Measurements from ENCODE around the gene GPX2. TPM values are rescaled to one million over a fixed set of nuclear protein-coding genes. Genes with fewer than 3 reads are reported as not detected.

Gene GPX2
- total and polyA plus RNA-seq, 2 donors (not counting 3 experiments of a cell fraction or from before 2014, with no cell fraction given): not detected

DNA sequence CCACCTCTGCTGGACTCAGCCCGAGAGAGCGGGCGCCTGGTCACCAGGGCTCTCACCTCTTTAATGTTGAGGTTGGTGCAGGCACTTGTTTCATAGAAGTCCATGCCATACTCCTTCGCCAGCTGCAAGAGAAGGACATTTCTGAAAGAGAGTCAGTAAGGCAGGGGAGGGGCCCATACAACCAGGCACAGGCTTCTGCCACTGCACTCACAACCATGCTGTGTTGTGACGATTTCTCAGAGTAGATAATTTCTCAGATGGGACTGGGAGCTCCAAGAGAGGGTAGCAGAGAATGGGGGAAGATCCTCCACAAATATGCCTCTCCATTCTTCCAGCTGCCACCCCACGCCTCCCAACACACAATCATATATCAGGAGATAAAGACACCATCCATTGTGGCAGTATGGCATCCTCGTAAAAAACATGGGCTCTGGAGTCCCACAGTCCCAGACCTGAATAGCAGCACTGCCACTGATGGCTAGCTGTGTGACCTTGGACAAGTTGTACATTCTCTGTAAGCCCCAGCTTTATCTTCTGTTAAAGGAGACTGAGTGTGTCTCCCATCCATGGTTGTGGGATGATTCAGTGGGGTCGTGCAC, 6.2 kb upstream of the GPX2 start:
- no peaks in the 10 kb centered on the region for H3K9me1 ChIP-seq (replicated peaks; ENCODE audit: control insufficient read depth, extremely low read depth, insufficient read depth, low read length)
- H2AFZ ChIP-seq (ENCODE audit: low read depth, low read length): no peak overlapping the region
- H3K9ac ChIP-seq (replicated peaks; ENCODE audit: extremely low read depth, insufficient read depth, low read length): no peak overlapping the region
- ChIA-PET CTCF (interaction anchor here (1.4 kb wide), 1 partner anchor 71 kb away, joined by 5 read pairs; no protein-coding TSS in a partner anchor), POLR2A (no interaction called here)
- peaks cover 0 to 28% of the 10 kb centered on the region in 2 experiments for H3K36me3 ChIP-seq (ENCODE audit: control insufficient read depth in 2 of 2, extremely low read depth in 1 of 2, insufficient read depth in 2 of 2, low read length in 2 of 2)
- no peaks in the 10 kb centered on the region for H4K20me1 ChIP-seq (replicated peaks; ENCODE audit: control insufficient read depth, extremely low read depth, insufficient read depth, low read length)
- H3K79me2 ChIP-seq (ENCODE audit: control insufficient read depth, insufficient read depth, low read length): no peaks in the 10 kb centered on the region
- no peak overlapping the region for H3K27ac ChIP-seq (ENCODE audit: insufficient read depth, low read depth, low read length)
- TF ChIP-seq CTCF (IDR thresholded peaks at IDR 0.05; ENCODE audit: extremely low read depth in 1 of 2, insufficient read depth in 1 of 2, low read depth in 1 of 2, low read length in 2 of 2) (no peak), MAX (IDR thresholded peaks at IDR 0.05; ENCODE audit: insufficient read depth, insufficient read length) (no peak), GATA2 (IDR thresholded peaks at IDR 0.05; ENCODE audit: insufficient read depth, insufficient read length, low read depth, low read length) (no peak), JUN (IDR thresholded peaks at IDR 0.05; ENCODE audit: borderline replicate concordance, insufficient read depth, insufficient read length, low read depth) (no peak), FOS (IDR thresholded peaks at IDR 0.05; ENCODE audit: borderline replicate concordance, insufficient read depth, low read length) (no peak), EZH2 (IDR thresholded peaks at IDR 0.05; ENCODE audit: borderline replicate concordance, low read depth, low read length, severe bottlenecking) (no peak), MYC (IDR thresholded peaks at IDR 0.05; ENCODE audit: low read depth, low read length) (no peak), POLR2AphosphoS5 (IDR thresholded peaks at IDR 0.05; ENCODE audit: insufficient read depth, low read depth, low read length) (no peak), POLR2A (IDR thresholded peaks at IDR 0.05; ENCODE audit: low read depth, low read length) (no peak)
- dilution Hi-C loops (cut with MboI; ENCODE audit: extremely low pct_ligation_motif_present, low sequenced_read_pairs) (no loop called here), intact Hi-C loops (cut with micrococcal nuclease) (no loop called here)
- H3K9me3 ChIP-seq (replicated peaks; ENCODE audit: control insufficient read depth, insufficient read depth, low read length): no peaks in the 10 kb centered on the region
- no peaks in the 10 kb centered on the region for H3K27me3 ChIP-seq (ENCODE audit: control insufficient read depth in 2 of 2, insufficient read depth in 2 of 2, low read length in 2 of 2)
- no TSS peak for BruUV-seq (replicated peaks)
- no peaks in the 10 kb centered on the region for H3K4me1 ChIP-seq (ENCODE audit: control insufficient read depth, extremely low read depth, insufficient read depth, low read length)
- H3K4me3 ChIP-seq (replicated peaks in 1 of 3; ENCODE audit: insufficient read depth in 1 of 3, low read depth in 1 of 3, low read length in 3 of 3): no peak overlapping the region
- H3K4me2 ChIP-seq (ENCODE audit: insufficient read depth, low read length): no peak overlapping the region
- FAIRE-seq (no peak), DNase-seq (ENCODE audit: low read depth, low spot score) (no peak)
